CD8-positive, alpha-beta memory T cell (primary cell): ENCODE results near the gene SERPINB6. TPM values are rescaled to one million over a fixed set of nuclear protein-coding genes. Genes with fewer than 3 reads are reported as not detected.
A peak's percentile ranks its signal among the peaks of the same experiment; 100 is the strongest.

Source experiments
- CTCF ChIA-PET: fragments of 350-600 bp; sonication (Branson Sonifier 250); formaldehyde crosslinking; loops from one replicate; lab custom pipeline; 2021; ENCODE audit warnings: antibody characterized with exemption; lab: Charles Lee
- POLR2A ChIA-PET: fragments of 350-600 bp; sonication (Branson Sonifier 250); formaldehyde crosslinking; loops from one replicate; lab custom pipeline; 2021; ENCODE audit warnings: antibody characterized with exemption; lab: Charles Lee
- DNase-seq, 5 donors: peaks; one replicate each; pipeline versions ENCODE4 v3.0.0 to v3.0.0-alpha.2; 2020 to 2022; ENCODE audit warnings: mixed read lengths in 1 of 5
- H3K27ac ChIP-seq: one replicate; pipeline ENCODE4 v1.7.0; 2013; ENCODE audit warnings: low read depth, mild to moderate bottlenecking, low read length, moderate library complexity
- H3K27me3 ChIP-seq: 2 replicates; pipeline ENCODE4 v1.7.0; 2013; ENCODE audit warnings: low read length, mild to moderate bottlenecking; ENCODE audit not compliant: insufficient read depth, poor library complexity, severe bottlenecking
- H3K36me3 ChIP-seq: 2 replicates; pipeline ENCODE4 v1.7.0; 2013; ENCODE audit warnings: mild to moderate bottlenecking, low read length, moderate library complexity; ENCODE audit not compliant: insufficient read depth
- H3K4me1 ChIP-seq: 2 replicates; pipeline ENCODE4 v1.7.0; 2013; ENCODE audit warnings: mild to moderate bottlenecking, low read length, moderate library complexity; ENCODE audit not compliant: insufficient read depth
- H3K4me3 ChIP-seq: 2 replicates; pipeline ENCODE4 v1.7.0; 2013; ENCODE audit warnings: mild to moderate bottlenecking, low read length
- H3K9me3 ChIP-seq: 2 replicates; pipeline ENCODE4 v1.7.0; 2013; ENCODE audit warnings: mild to moderate bottlenecking, low read length
- H3K27ac Mint-ChIP-seq, 8 donors: one replicate each; pipeline ENCODE4 v1.8.0; 2020 to 2021; ENCODE audit warnings: mixed read lengths in 8 of 8, mild to moderate bottlenecking in 6 of 8, inconsistent platforms in 3 of 8, moderate library complexity in 3 of 8
- H3K27me3 Mint-ChIP-seq, 2 donors: one replicate each; pipeline ENCODE4 v1.8.0; 2020 to 2021; ENCODE audit warnings: mixed read lengths in 2 of 2, mild to moderate bottlenecking in 1 of 2, moderate library complexity in 1 of 2
- H3K36me3 Mint-ChIP-seq, 3 donors: one replicate each; pipeline ENCODE4 v1.8.0; 2020 to 2021; ENCODE audit warnings: mixed read lengths in 3 of 3, inconsistent platforms in 1 of 3, mild to moderate bottlenecking in 1 of 3
- H3K4me1 Mint-ChIP-seq, 3 donors: one replicate each; pipeline ENCODE4 v1.8.0; 2020 to 2021; ENCODE audit warnings: mixed read lengths in 3 of 3, inconsistent platforms in 1 of 3, mild to moderate bottlenecking in 1 of 3
- H3K4me3 Mint-ChIP-seq, 7 donors: one replicate each; pipeline ENCODE4 v1.8.0; 2020 to 2021; ENCODE audit warnings: mixed read lengths in 7 of 7, mild to moderate bottlenecking in 6 of 7, moderate library complexity in 4 of 7, inconsistent platforms in 2 of 7
- H3K9me3 Mint-ChIP-seq, 5 donors: one replicate each; pipeline ENCODE4 v1.8.0; 2020 to 2022; ENCODE audit warnings: mixed read lengths in 5 of 5, mild to moderate bottlenecking in 3 of 5, moderate library complexity in 2 of 5, inconsistent platforms in 1 of 5
- polyA plus RNA-seq: library from polyadenylated mRNA; unstranded; fragments of 300-500 nt; fragmentation: Illumina TruSeq; gene quantifications from one replicate; pipeline ENCODE4 v1.2.3, GENCODE V29; 2021
- total RNA-seq, 2 experiments: library from RNA; stranded (reverse); gene quantifications; one replicate each; pipeline ENCODE4 v1.2.3, GENCODE V29; 2021

SERPINB6 gene
- total RNA-seq (10 to 100 TPM; 62.1 to 66.0 TPM), polyA plus RNA-seq (86.0 TPM)

GRCh38 chr6:2971420-2972218 lies at the start of gene SERPINB6:
Gene SERPINB6, minus strand, starts transcription at chr6:2971567. Its CDS starts 12,235 bp downstream, at chr6:2959332.
- ChIA-PET POLR2A (interaction anchor here (0.6 to 1.6 kb wide), 14 partner anchors 11 to 96 kb away, joined by 3 to 32 read pairs (median 5); no protein-coding TSS in a partner anchor), CTCF (interaction anchor here (0.8 to 1.5 kb wide), 8 partner anchors 10 to 205 kb away, joined by 3 to 9 read pairs (median 4); partner anchors contain the start of gene NQO2)
- Mint-ChIP-seq H3K9me3 (no peaks in the 10 kb centered on the region), H3K27ac (peak within 1 kb of the TSS; percentile 85 to 98 (median 92)), H3K4me1 (peaks cover 42 to 70% (median 48%) of the 10 kb centered on the region in 3 donors), H3K4me3 (peak within 1 kb of the TSS; percentile 88 to 95 (median 92)), H3K36me3 (peaks cover 0 to 5% (median 0%) of the 10 kb centered on the region in 3 donors), H3K27me3 (peaks cover 0 to 6% of the 10 kb centered on the region in 2 donors)
- H3K27me3 ChIP-seq, result no peaks in the 10 kb centered on the region
- H3K27ac ChIP-seq, result peak within 1 kb of the TSS; percentile 81
- peaks cover 26% of the 10 kb centered on the region for H3K4me1 ChIP-seq
- no peaks in the 10 kb centered on the region for H3K36me3 ChIP-seq
- H3K4me3 ChIP-seq, result peak within 1 kb of the TSS; percentile 63
- peak; percentile 23 to 62 (median 39) for DNase-seq
- H3K9me3 ChIP-seq, result no peaks in the 10 kb centered on the region

DNA sequence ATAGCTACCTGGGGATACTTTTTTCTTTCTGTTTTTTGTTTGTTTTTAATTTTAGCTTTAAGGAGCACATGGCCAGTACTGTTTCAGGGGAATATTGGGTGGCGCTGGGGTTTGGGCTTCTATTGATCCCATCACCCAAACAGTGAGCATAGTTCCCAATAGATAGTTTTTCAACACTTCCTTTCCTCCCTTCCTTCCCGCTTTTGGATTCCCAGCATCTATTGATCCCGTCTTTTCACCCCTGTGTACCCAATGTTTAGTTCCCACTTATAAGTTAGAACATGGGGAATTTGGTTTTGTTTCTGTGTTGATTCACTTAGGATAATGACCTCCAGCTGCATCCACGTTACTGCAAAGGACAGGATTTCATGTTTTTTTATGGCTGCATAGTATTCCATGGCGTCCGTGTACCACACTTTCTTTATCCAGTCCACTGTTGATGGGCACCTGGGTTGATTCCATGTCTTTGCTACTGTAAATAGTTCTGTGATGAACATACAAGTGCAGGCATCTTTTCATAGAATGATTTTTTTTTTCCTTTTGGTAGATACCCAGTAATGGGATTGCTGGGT lies 48.5 kb upstream of the SERPINB6 start:
- Mint-ChIP-seq H3K9me3 (no peaks in the 10 kb centered on the region), H3K27ac (peak overlapping the region in 5 of 8 donors; percentile 16 to 82 (median 61)), H3K4me1 (peaks cover 20 to 34% (median 23%) of the 10 kb centered on the region in 3 donors), H3K27me3 (no peaks in the 10 kb centered on the region), H3K36me3 (peaks cover 13 to 54% (median 19%) of the 10 kb centered on the region in 3 donors), H3K4me3 (peak overlapping the region in 1 of 7 donors; percentile 56)
- no peak for DNase-seq
- no peak overlapping the region for H3K4me3 ChIP-seq
- H3K4me1 ChIP-seq, result peaks cover 20% of the 10 kb centered on the region
- ChIA-PET POLR2A (no interaction called here), CTCF (interaction anchor here (1.2 to 1.4 kb wide), 3 partner anchors 8 to 22 kb away, joined by 3 to 4 read pairs (median 4); no protein-coding TSS in a partner anchor)
- H3K9me3 ChIP-seq, result no peaks in the 10 kb centered on the region
- no peak overlapping the region for H3K27ac ChIP-seq
- peaks cover 19% of the 10 kb centered on the region for H3K36me3 ChIP-seq
- H3K27me3 ChIP-seq, result no peaks in the 10 kb centered on the region

- Histone ChIP-seq H3K9me3 (no peaks in the 10 kb centered on the region), H3K4me3 (no peak overlapping the region), H3K27ac (no peak overlapping the region), H3K4me1 (peaks cover 12% of the 10 kb centered on the region), H3K27me3 (no peaks in the 10 kb centered on the region), H3K36me3 (peaks cover 23% of the 10 kb centered on the region)
- Mint-ChIP-seq H3K9me3 (no peaks in the 10 kb centered on the region), H3K36me3 (peaks cover 13 to 62% (median 24%) of the 10 kb centered on the region in 3 donors), H3K4me1 (peaks cover 15 to 27% (median 16%) of the 10 kb centered on the region in 3 donors), H3K27me3 (no peaks in the 10 kb centered on the region), H3K27ac (peak overlapping the region in 5 of 8 donors; percentile 15 to 82 (median 53)), H3K4me3 (no peak overlapping the region)
- ChIA-PET CTCF (interaction anchor here (1.4 kb wide), 1 partner anchor 17 kb away, joined by 4 read pairs; no protein-coding TSS in a partner anchor), POLR2A (no interaction called here)
- no peak for DNase-seq
Observed at GRCh38 chr6:3019065-3019464, 47.7 kb upstream of the SERPINB6 start.

DNA sequence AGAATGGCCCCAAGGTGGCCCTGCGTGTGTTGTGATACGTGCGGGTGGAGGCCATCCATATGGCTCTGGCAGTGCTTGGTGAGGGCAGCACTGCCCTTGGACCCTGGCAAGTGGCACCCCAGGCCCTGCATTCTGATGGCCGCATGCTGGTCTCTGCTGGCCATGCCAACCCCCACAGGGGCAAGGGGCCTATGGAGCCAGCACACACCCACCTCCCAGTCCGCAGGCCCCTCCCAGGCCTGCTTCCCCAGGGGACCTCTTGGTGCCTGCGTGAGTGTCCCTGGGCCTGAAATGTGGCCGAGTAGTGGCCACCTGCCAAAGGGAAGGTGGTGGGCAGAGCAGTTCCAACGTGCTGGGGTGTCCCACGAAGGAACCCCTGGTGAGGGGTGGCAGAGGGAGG lies 45.9 kb upstream of the SERPINB6 start:
- DNase-seq, result no peak
- Histone ChIP-seq H3K27ac (no peak overlapping the region), H3K4me3 (no peak overlapping the region), H3K36me3 (peaks cover 30% of the 10 kb centered on the region), H3K9me3 (peaks cover 4% of the 10 kb centered on the region), H3K4me1 (no peaks in the 10 kb centered on the region), H3K27me3 (no peaks in the 10 kb centered on the region)
- Mint-ChIP-seq H3K4me1 (peaks cover 6 to 12% (median 6%) of the 10 kb centered on the region in 3 donors), H3K27ac (peak overlapping the region in 1 of 8 donors; percentile 27), H3K9me3 (peaks cover 0 to 6% (median 3%) of the 10 kb centered on the region in 5 donors), H3K4me3 (no peak overlapping the region), H3K36me3 (peaks cover 17 to 70% (median 31%) of the 10 kb centered on the region in 3 donors), H3K27me3 (no peaks in the 10 kb centered on the region)
- ChIA-PET CTCF (interaction anchor here (0.7 to 1.2 kb wide), 2 partner anchors 13 to 36 kb away, joined by 3 read pairs; no protein-coding TSS in a partner anchor), POLR2A (interaction anchor here (0.9 kb wide), 1 partner anchor 37 kb away, joined by 3 read pairs; no protein-coding TSS in a partner anchor)

- Mint-ChIP-seq H3K4me1 (peaks cover 5 to 9% (median 6%) of the 10 kb centered on the region in 3 donors), H3K27ac (no peak overlapping the region), H3K27me3 (no peaks in the 10 kb centered on the region), H3K36me3 (peaks cover 23 to 77% (median 37%) of the 10 kb centered on the region in 3 donors), H3K9me3 (peaks cover 4 to 12% (median 6%) of the 10 kb centered on the region in 5 donors), H3K4me3 (no peak overlapping the region)
- Histone ChIP-seq H3K9me3 (peaks cover 7% of the 10 kb centered on the region), H3K4me1 (no peaks in the 10 kb centered on the region), H3K36me3 (peaks cover 30% of the 10 kb centered on the region), H3K4me3 (no peak overlapping the region), H3K27ac (no peak overlapping the region), H3K27me3 (no peaks in the 10 kb centered on the region)
- ChIA-PET CTCF (interaction anchor here (1.2 kb wide), 1 partner anchor 37 kb away, joined by 3 read pairs; no protein-coding TSS in a partner anchor), POLR2A (interaction anchor here (0.6 to 0.9 kb wide), 2 partner anchors 37 to 93 kb away, joined by 3 read pairs; no protein-coding TSS in a partner anchor)
- no peak for DNase-seq
Observed at GRCh38 chr6:3016473-3017280, 45.3 kb upstream of the SERPINB6 start.

GRCh38 chr6:3015144-3015543 lies 43.8 kb upstream of the SERPINB6 start:
- H3K4me1 Mint-ChIP-seq, result peaks cover 5 to 6% (median 6%) of the 10 kb centered on the region in 3 donors
- POLR2A ChIA-PET, result no interaction called here
- CTCF ChIA-PET, result no interaction called here
- peaks cover 7 to 26% (median 20%) of the 10 kb centered on the region in 5 donors for H3K9me3 Mint-ChIP-seq
- H3K27me3 ChIP-seq, result no peaks in the 10 kb centered on the region
- H3K27me3 Mint-ChIP-seq, result no peaks in the 10 kb centered on the region
- DNase-seq, result no peak
- peaks cover 35% of the 10 kb centered on the region for H3K36me3 ChIP-seq
- no peak overlapping the region for H3K27ac ChIP-seq
- peaks cover 7% of the 10 kb centered on the region for H3K9me3 ChIP-seq
- no peak overlapping the region for H3K27ac Mint-ChIP-seq
- no peaks in the 10 kb centered on the region for H3K4me1 ChIP-seq
- peaks cover 34 to 85% (median 48%) of the 10 kb centered on the region in 3 donors for H3K36me3 Mint-ChIP-seq
- H3K4me3 ChIP-seq, result no peak overlapping the region
- no peak overlapping the region for H3K4me3 Mint-ChIP-seq

- ChIA-PET POLR2A (no interaction called here), CTCF (no interaction called here)
- Histone ChIP-seq H3K27me3 (no peaks in the 10 kb centered on the region), H3K4me1 (no peaks in the 10 kb centered on the region), H3K4me3 (no peak overlapping the region), H3K36me3 (peaks cover 35% of the 10 kb centered on the region), H3K9me3 (peaks cover 7% of the 10 kb centered on the region), H3K27ac (no peak overlapping the region)
- Mint-ChIP-seq H3K27ac (no peak overlapping the region), H3K4me1 (peaks cover 5 to 6% (median 6%) of the 10 kb centered on the region in 3 donors), H3K4me3 (no peak overlapping the region), H3K9me3 (peaks cover 11 to 27% (median 21%) of the 10 kb centered on the region in 5 donors), H3K27me3 (no peaks in the 10 kb centered on the region), H3K36me3 (peaks cover 39 to 85% (median 46%) of the 10 kb centered on the region in 3 donors)
- no peak for DNase-seq
Observed at GRCh38 chr6:3014675-3015066, 43.3 kb upstream of the SERPINB6 start.
